SK-N-SH treated with all-trans-retinoic acid at 6 μM for 48 hours (cell line): ENCODE data around the gene KRTAP10-7.

Experiments used
- ATAC-seq: fragments of 200-7000 bp; cut with Tn5 transposase; 3 replicates; pipeline ENCODE4 v1.9.1; 2020; ENCODE audit warnings: mild to moderate bottlenecking, moderate library complexity
- ARNTL ChIP-seq: fragments of 450-650 bp; formaldehyde crosslinking; IDR thresholded peaks from 2 replicates; pipeline ENCODE4 v1.5.0; 2020; ENCODE audit warnings: low read depth, mild to moderate bottlenecking, moderate library complexity, borderline replicate concordance
- BACH2 ChIP-seq: fragments of 250-450 bp; sonication (Bioruptor Pico); IDR thresholded peaks from 2 replicates; pipeline ENCODE4 v1.9.0; 2021; ENCODE audit warnings: mild to moderate bottlenecking, borderline replicate concordance
- CSDC2 ChIP-seq: fragments of 250-450 bp; sonication (Bioruptor Pico); IDR thresholded peaks from 2 replicates; pipeline ENCODE4 v1.5.0; 2020; ENCODE audit warnings: mild to moderate bottlenecking, moderate library complexity
- CSRNP3 ChIP-seq: fragments of 250-450 bp; sonication (Bioruptor Pico); IDR thresholded peaks from 2 replicates; pipeline ENCODE4 v1.5.1; 2021; ENCODE audit warnings: mild to moderate bottlenecking, moderate library complexity
- ESRRG ChIP-seq: fragments of 250-450 bp; sonication (Bioruptor Pico); IDR thresholded peaks from 2 replicates; pipeline ENCODE4 v1.6.1; 2021; ENCODE audit warnings: mild to moderate bottlenecking
- GLIS3 ChIP-seq: fragments of 250-450 bp; sonication (Bioruptor Pico); IDR thresholded peaks from 2 replicates; pipeline ENCODE4 v1.5.0; 2020; ENCODE audit warnings: mild to moderate bottlenecking, moderate library complexity
- OSR1 ChIP-seq: fragments of 250-450 bp; sonication (Bioruptor Pico); IDR thresholded peaks from 2 replicates; pipeline ENCODE4 v1.8.0; 2022; ENCODE audit warnings: moderate library complexity, mild to moderate bottlenecking, inconsistent platforms
- PATZ1 ChIP-seq: fragments of 250-450 bp; sonication (Bioruptor Pico); IDR thresholded peaks from 2 replicates; pipeline ENCODE4 v1.8.0; 2020; ENCODE audit warnings: mild to moderate bottlenecking, moderate library complexity, borderline replicate concordance
- PPARA ChIP-seq: fragments of 250-450 bp; sonication (Bioruptor Pico); IDR thresholded peaks from 2 replicates; pipeline ENCODE4 v1.5.0; 2020; ENCODE audit warnings: mild to moderate bottlenecking, borderline replicate concordance
- SNAI2 ChIP-seq: fragments of 250-450 bp; sonication (Bioruptor Pico); IDR thresholded peaks from 2 replicates; pipeline ENCODE4 v1.5.0; 2020; ENCODE audit warnings: mild to moderate bottlenecking, moderate library complexity
- TOX ChIP-seq: fragments of 250-450 bp; sonication (Bioruptor Pico); IDR thresholded peaks from 2 replicates; pipeline ENCODE4 v1.8.0; 2021; ENCODE audit warnings: mild to moderate bottlenecking, moderate library complexity, borderline replicate concordance
- ZC3H10 ChIP-seq: fragments of 250-450 bp; sonication (Bioruptor Pico); IDR thresholded peaks from 2 replicates; pipeline ENCODE4 v1.5.1; 2021; ENCODE audit warnings: mild to moderate bottlenecking, moderate library complexity
- ZFP3 ChIP-seq: fragments of 250-450 bp; sonication (Bioruptor Pico); IDR thresholded peaks from 2 replicates; pipeline ENCODE4 v1.5.0; 2020; ENCODE audit warnings: mild to moderate bottlenecking, moderate library complexity
- ZFP30 ChIP-seq: fragments of 450-650 bp; formaldehyde crosslinking; IDR thresholded peaks from 2 replicates; pipeline ENCODE4 v1.5.0; 2022; ENCODE audit warnings: mild to moderate bottlenecking, moderate library complexity
- ZNF70 ChIP-seq: fragments of 450-650 bp; formaldehyde crosslinking; IDR thresholded peaks from 2 replicates; pipeline ENCODE4 v1.5.0; 2020; ENCODE audit warnings: mild to moderate bottlenecking, moderate library complexity
- TF ChIP-seq, protein P1 (sequence below): fragments of 250-450 bp; sonication (Bioruptor Pico); IDR thresholded peaks from 2 replicates; pipeline ENCODE4 v1.5.0; 2020; ENCODE audit warnings: mild to moderate bottlenecking, moderate library complexity

KRTAP10-7 gene

DNA sequence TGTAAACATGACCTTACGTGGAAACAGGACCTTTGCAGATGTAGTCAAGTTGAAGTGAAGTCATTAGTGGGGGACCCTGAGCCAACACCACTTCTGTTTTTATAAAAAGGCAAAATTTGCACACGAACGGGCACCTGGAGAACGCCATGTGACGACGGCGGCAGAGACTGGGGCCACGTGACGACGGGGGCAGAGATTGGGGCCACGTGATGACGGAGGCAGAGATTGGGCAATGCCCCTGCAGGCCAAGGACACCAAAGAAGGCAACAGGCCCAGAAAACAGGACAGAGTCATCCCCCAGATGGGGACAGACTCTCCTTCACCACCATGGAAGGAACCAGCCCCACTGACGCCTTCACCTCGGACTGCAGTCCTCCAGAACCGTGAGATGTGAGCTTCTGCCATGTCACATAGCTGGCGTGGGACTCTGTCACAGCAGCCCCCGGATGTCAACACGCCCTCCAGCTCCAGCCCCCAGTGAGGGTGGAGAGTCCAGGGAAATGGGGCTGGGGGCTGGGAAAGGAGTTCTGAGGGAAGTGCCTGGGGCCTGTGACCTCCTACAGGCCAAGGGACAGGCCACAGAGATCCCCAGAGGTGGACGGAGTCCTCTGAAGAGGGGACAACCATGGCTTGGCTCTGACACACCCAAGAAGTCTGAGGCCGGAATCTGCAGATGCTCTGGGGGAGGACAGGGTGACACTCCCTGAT, 50.0 kb downstream of the KRTAP10-7 start:
- TF ChIP-seq BACH2 (CRISPR knock-in tag) (no peak), ESRRG (CRISPR knock-in tag) (no peak), ARNTL (no peak), TOX (CRISPR knock-in tag) (no peak), OSR1 (CRISPR knock-in tag) (no peak), PATZ1 (CRISPR knock-in tag) (no peak)
- no peak for ATAC-seq

DNA sequence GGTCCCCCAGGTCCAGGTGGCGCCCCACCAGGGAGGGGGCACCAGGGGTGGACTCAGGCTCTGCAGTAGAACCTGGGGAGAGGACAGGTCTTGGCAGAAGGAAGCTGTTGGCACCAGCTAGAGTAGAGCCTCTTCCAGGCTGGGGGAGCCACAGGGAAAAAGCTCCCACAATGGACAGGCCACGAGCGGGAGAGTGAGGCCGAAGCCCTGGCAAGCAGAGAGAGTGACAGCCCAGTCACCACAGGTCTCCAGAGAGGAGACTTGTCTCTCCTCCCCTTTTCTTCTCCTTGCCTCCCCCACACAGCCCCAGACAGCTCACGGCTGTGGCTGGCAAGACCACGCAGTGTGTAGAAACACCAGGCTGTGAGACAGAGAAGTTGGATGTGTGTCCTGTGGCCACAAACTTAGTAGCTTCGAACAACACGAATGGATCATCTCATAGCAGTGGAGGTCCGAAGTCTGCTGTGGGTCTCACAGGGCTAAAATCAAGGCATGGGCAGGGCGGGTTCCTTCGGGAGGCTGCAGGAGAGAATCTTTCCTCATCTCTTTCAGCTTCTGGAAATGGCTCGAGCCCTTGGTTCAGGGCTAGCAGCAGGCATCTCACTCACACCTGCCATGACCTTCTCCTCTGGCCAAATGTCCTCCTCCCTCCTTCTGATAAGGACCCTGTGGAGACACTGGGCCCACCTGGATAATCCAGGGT, 50.7 kb downstream of the KRTAP10-7 start:
- TF ChIP-seq ZFP3 (CRISPR knock-in tag) (no peak), ESRRG (CRISPR knock-in tag) (no peak), SNAI2 (CRISPR knock-in tag) (no peak), CSRNP3 (CRISPR knock-in tag) (no peak), BACH2 (CRISPR knock-in tag) (no peak), PPARA (no peak), ZNF70 (CRISPR knock-in tag) (no peak), ZC3H10 (CRISPR knock-in tag) (no peak), GLIS3 (CRISPR knock-in tag) (no peak), CSDC2 (CRISPR knock-in tag) (no peak), ZFP30 (no peak), OSR1 (CRISPR knock-in tag) (no peak), ARNTL (no peak)
- TF ChIP-seq, protein P1, sequence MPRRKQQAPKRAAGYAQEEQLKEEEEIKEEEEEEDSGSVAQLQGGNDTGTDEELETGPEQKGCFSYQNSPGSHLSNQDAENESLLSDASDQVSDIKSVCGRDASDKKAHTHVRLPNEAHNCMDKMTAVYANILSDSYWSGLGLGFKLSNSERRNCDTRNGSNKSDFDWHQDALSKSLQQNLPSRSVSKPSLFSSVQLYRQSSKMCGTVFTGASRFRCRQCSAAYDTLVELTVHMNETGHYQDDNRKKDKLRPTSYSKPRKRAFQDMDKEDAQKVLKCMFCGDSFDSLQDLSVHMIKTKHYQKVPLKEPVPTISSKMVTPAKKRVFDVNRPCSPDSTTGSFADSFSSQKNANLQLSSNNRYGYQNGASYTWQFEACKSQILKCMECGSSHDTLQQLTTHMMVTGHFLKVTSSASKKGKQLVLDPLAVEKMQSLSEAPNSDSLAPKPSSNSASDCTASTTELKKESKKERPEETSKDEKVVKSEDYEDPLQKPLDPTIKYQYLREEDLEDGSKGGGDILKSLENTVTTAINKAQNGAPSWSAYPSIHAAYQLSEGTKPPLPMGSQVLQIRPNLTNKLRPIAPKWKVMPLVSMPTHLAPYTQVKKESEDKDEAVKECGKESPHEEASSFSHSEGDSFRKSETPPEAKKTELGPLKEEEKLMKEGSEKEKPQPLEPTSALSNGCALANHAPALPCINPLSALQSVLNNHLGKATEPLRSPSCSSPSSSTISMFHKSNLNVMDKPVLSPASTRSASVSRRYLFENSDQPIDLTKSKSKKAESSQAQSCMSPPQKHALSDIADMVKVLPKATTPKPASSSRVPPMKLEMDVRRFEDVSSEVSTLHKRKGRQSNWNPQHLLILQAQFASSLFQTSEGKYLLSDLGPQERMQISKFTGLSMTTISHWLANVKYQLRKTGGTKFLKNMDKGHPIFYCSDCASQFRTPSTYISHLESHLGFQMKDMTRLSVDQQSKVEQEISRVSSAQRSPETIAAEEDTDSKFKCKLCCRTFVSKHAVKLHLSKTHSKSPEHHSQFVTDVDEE, result no peak
- no peak for ATAC-seq
